Heart right ventricle (tissue), 16 donors: ENCODE results near the gene ACSL6. TPM values are rescaled to one million over a fixed set of nuclear protein-coding genes. Genes with fewer than 3 reads are reported as not detected.

ENCODE experiments used
- ATAC-seq, 8 donors: fragments of 200-7000 bp; cut with Tn5 transposase; one replicate each; pipeline ENCODE4 v1.9.1; 2020; ENCODE audit warnings: mild to moderate bottlenecking in 8 of 8, moderate library complexity in 8 of 8, moderate number of reproducible peaks in 1 of 8
- DNase-seq, 2 donors: peaks; one replicate each; pipeline ENCODE4 v3.0.0-alpha.2; 2020
- H3K27ac ChIP-seq, 10 donors: fragments of 200-600 bp; sonication (generic) in 2 of 10; one replicate each; pipeline versions ENCODE4 v1.5.0 to v1.8.0; 2020 to 2022; ENCODE audit warnings: mild to moderate bottlenecking in 3 of 10
- H3K27me3 ChIP-seq, 7 donors: fragments of 200-600 bp; one replicate each; pipeline ENCODE4 v1.8.0; 2021 to 2022; ENCODE audit warnings: mild to moderate bottlenecking in 2 of 7
- H3K36me3 ChIP-seq, 9 donors: fragments of 200-600 bp; sonication (generic) in 1 of 9; one replicate each; pipeline versions ENCODE4 v1.5.0 to v1.8.0; 2020 to 2022; ENCODE audit warnings: mild to moderate bottlenecking in 2 of 9
- H3K4me1 ChIP-seq, 9 donors: fragments of 200-600 bp; sonication (generic) in 1 of 9; one replicate each; pipeline versions ENCODE4 v1.5.0 to v1.8.0; 2020 to 2022; ENCODE audit warnings: mild to moderate bottlenecking in 4 of 9
- H3K4me3 ChIP-seq, 10 donors: fragments of 200-600 bp; sonication (generic) in 2 of 10; one replicate each; pipeline versions ENCODE4 v1.5.0 to v1.8.0; 2020 to 2022; ENCODE audit warnings: mild to moderate bottlenecking in 7 of 10, moderate library complexity in 2 of 10
- H3K9me3 ChIP-seq, 11 donors: fragments of 200-600 bp in 10 of 11; sonication (generic) in 2 of 11; one replicate each; pipeline versions ENCODE4 v1.5.0 to v1.8.0; 2013 to 2022; ENCODE audit warnings: mild to moderate bottlenecking in 2 of 11, control low read depth in 1 of 11, moderate library complexity in 1 of 11
- CTCF ChIP-seq, 9 donors: fragments of 200-600 bp; sonication (generic) in 2 of 9; IDR thresholded peaks; one replicate each; pipeline versions ENCODE4 v1.5.0 to v1.8.0; 2021 to 2022; ENCODE audit warnings: antibody characterized with exemption in 9 of 9, mild to moderate bottlenecking in 5 of 9, moderate library complexity in 1 of 9
- WGBS, 2 donors: extraction: QIAGEN DNeasy Blood & Tissue Kit; methylation state at CpG; one replicate each; pipeline ENCODE4 v1.1.7; 2013; ENCODE audit warnings: inconsistent platforms in 1 of 2; 5-methylcytosine and 5-hydroxymethylcytosine counted together
- intact Hi-C, 10 donors: fragments of 100-400 bp; cut with DNase I; formaldehyde crosslinking; loops; one replicate each; pipeline versions ENCODE4 v1.11.1 to v1.14.2; 2022
- polyA plus RNA-seq, 2 donors: library from polyadenylated mRNA; stranded (reverse); fragments of 200-250 nt; gene quantifications; one replicate each; pipeline ENCODE4 v1.2.3, GENCODE V29; 2013
- total RNA-seq, 10 donors: library from RNA; stranded (reverse); fragmentation: NEBNext Ultra II Directional in 3 of 10; extraction: Animal tissue kit (Norgen Biotek cat#: 25700) in 3 of 10; gene quantifications; one replicate each; pipeline versions ENCODE4 v1.2.1 to v1.2.4, GENCODE V29; 2021 to 2023
- donor health status: Arrhythmogenic right ventricular cardiomyopathy.
- donor health status: ischemic (EF 13 %, LVEDD 7.1; RV severe dilation, severe dysfunction).
- donor health status: healthy with polysubstance abuse.
- donor health status: DM: no; HTN: yes; CAD: no.
- donor health status: DM: no; HTN: no; CAD: no.
- donor health status: ischemic (EF 25% LVEDD 6.9; RV normal size, moderate dysfunction).
- donor health status: ischemic (EF 25% LVEDD 5.7; RV mildly dilated, moderate dysfunction).
- donor health status: healthy.
- donor health status: DM: yes; HTN: yes; CAD: no.
- donor health status: Ischemic cardiomyopathy.
- donor health status: ischemic (EF 35%, LVEDD 5.7; RV mildly dilated, moderate dysfunction).
- donor health status: nonischemic (EF 11% LVEDD 7.7; RV severe dilation, severe dysfunction).
- donor health status: DM: yes; HTN: yes; CAD: no.
- donor health status: PGD.
- donor health status: ischemic (EF 29% LVEDD 5.4; RV normal size, mild dysfunction).
- donor health status: nonischemic (EF 23%, LVEDD 6.1; RV moderate dilation, normal function).

The ACSL6 gene
- total and polyA plus RNA-seq, 12 donors: 0.26 to 7.0 (median 3.0) TPM

- ATAC-seq (no peak), DNase-seq (no peak)
- intact Hi-C loops: no loop called here
- no peak for TF ChIP-seq CTCF (IDR thresholded peaks at IDR 0.05)
- Histone ChIP-seq H3K36me3 (no peaks in the 10 kb centered on the region), H3K27me3 (no peaks in the 10 kb centered on the region), H3K4me3 (no peak overlapping the region), H3K4me1 (peaks cover 0 to 19% (median 0%) of the 10 kb centered on the region in 9 donors), H3K9me3 (no peaks in the 10 kb centered on the region), H3K27ac (no peak overlapping the region)
- WGBS, 2 donors: 88 to 95% methylated on average over 5 of the region's 5 CpGs
Observed at GRCh38 chr5:131997026-131997726, 14.3 kb downstream of the ACSL6 start.

- H3K27me3 ChIP-seq: no peaks in the 10 kb centered on the region
- peaks cover 0 to 11% (median 0%) of the 10 kb centered on the region in 9 donors for H3K4me1 ChIP-seq
- H3K36me3 ChIP-seq: no peaks in the 10 kb centered on the region
- 61 to 69% methylated on average over 6 of the region's 6 CpGs for WGBS, 2 donors
- no peaks in the 10 kb centered on the region for H3K9me3 ChIP-seq
- no peak overlapping the region for H3K4me3 ChIP-seq
- no peak for TF ChIP-seq CTCF (IDR thresholded peaks at IDR 0.05)
- no peak overlapping the region for H3K27ac ChIP-seq
- DNase-seq: no peak
- intact Hi-C loops: no loop called here
- ATAC-seq: no peak
Observed at GRCh38 chr5:131996210-131997025, 15.0 kb downstream of the ACSL6 start.

- no peak for DNase-seq
- H3K4me1 ChIP-seq: no peaks in the 10 kb centered on the region
- H3K36me3 ChIP-seq: no peaks in the 10 kb centered on the region
- ATAC-seq: no peak
- H3K27ac ChIP-seq: no peak overlapping the region
- no peaks in the 10 kb centered on the region for H3K27me3 ChIP-seq
- intact Hi-C loops: no loop called here
- no peaks in the 10 kb centered on the region for H3K9me3 ChIP-seq
- 60 to 75% methylated on average over 7 of the region's 7 CpGs for WGBS, 2 donors
- no peak overlapping the region for H3K4me3 ChIP-seq
- TF ChIP-seq CTCF (IDR thresholded peaks at IDR 0.05): no peak
Observed at GRCh38 chr5:131994533-131995226, 16.8 kb downstream of the ACSL6 start.

GRCh38 chr5:131994090-131994489, 17.4 kb downstream of the ACSL6 start:
- Histone ChIP-seq H3K4me3 (no peak overlapping the region), H3K36me3 (no peaks in the 10 kb centered on the region), H3K27ac (no peak overlapping the region), H3K4me1 (no peaks in the 10 kb centered on the region), H3K9me3 (no peaks in the 10 kb centered on the region), H3K27me3 (no peaks in the 10 kb centered on the region)
- no peak for TF ChIP-seq CTCF (IDR thresholded peaks at IDR 0.05)
- 70 to 74% methylated on average over 7 of the region's 7 CpGs for WGBS, 2 donors
- DNase-seq (no peak), ATAC-seq (no peak)
- intact Hi-C loops: no loop called here
